GM19463 (cell line): ENCODE data around the gene ITSN1.
"Not testable (repeated sequence)": the region's sequence is repeated elsewhere in the genome, so short reads cannot be mapped to it uniquely, and the experiment has no call there.

Experiments
- ATAC-seq: cut with Tn5 transposase; IDR thresholded peaks from one replicate; pipeline ENCODE4 v1.9.1; 2021; ENCODE audit warnings: mild to moderate bottlenecking, moderate library complexity; ENCODE audit not compliant: unreplicated experiment

The ITSN1 gene

GRCh38 chr21:33642027-33642895 lies at the start of gene ITSN1:
TSS of gene ITSN1 (plus strand) at chr21:33642501. CDS start at chr21:33718829, 76,328 bp downstream.
- peak; percentile 81 for ATAC-seq

DNA sequence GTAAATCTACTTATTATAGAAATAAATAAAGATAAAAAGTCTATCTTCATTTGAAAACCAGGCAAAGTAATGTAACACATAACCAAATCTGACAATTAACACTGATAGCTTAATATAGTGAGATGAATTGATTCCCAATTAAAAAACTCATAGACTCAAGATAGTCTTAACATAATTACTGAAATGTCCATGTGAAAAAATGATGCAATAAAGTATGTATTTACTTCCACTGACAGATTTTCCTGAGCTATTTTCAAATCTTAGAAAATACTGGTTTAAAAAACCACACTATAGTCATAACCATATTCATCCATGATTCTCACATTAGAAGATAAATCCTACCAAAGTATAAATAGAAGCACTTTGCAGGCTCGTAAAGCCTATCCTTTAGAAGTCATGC lies 44.2 kb upstream of the ITSN1 start:
- ATAC-seq, result no peak

GRCh38 chr21:33608559-33608958 lies 33.7 kb upstream of the ITSN1 start:
- ATAC-seq, result no peak

GRCh38 chr21:33611006-33611744 lies 31.1 kb upstream of the ITSN1 start:
- no peak for ATAC-seq

DNA sequence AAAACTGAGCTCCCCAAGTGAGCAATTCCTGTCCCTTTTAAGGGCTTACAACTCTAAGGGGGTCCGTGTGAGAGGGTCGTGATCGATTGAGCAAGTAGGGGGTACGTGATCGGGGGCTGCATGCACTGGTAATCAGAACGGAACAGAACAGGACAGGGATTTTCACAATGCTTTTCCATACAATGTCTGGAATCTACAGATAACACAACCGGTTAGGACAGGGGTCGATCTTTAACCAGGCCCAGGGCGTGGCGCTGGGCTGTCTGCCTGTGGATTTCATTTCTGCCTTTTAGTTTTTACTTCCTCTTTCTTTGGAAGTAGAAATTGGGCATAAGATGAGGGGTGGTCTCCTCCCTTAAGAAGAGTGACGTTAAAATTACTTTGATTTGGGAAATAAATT lies 24.7 kb upstream of the ITSN1 start:
- ATAC-seq, result not testable (repeated sequence)

DNA sequence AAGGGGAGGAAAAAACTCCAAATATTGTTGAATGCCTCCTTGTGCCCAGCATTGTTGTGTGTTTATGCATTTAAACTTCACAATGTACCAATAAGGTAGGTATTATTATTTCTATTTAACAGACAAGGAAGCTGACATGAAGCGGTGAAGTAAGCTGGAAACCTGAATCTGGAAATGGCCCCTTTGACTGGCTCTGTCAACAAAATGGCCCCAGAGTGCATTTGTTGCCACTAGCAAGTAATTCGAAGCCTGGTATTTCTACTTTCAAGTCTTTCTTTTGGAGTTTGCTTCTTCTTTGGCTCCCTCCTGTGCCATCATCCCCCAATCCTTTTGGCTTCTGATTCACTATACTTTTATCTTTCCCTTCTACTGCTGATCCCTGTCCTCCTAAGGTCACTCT lies 23.9 kb upstream of the ITSN1 start:
- ATAC-seq, result no peak

DNA sequence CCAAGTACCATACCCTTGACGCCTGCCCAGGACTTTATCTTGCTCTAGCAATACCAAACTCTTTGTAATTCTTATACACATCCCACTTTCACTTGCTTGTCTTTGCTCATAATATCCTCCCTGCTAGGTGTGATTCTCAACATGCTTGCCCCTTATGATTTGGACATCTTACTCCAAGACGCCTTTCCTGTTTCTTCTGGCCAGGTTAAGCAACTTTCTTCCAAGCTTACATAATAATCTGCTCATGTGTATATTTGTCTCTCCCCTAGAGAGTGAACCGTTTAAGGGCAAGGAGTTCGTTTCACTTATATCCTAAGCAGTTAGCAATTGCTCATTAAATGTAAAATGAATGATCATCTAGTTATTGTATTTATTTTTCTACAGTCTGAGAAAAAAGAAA lies 22.6 kb upstream of the ITSN1 start:
- no peak for ATAC-seq

- ATAC-seq, result no peak
These were observed 20.0 kb upstream of the ITSN1 start for GRCh38 chr21:33622253-33622652.

DNA sequence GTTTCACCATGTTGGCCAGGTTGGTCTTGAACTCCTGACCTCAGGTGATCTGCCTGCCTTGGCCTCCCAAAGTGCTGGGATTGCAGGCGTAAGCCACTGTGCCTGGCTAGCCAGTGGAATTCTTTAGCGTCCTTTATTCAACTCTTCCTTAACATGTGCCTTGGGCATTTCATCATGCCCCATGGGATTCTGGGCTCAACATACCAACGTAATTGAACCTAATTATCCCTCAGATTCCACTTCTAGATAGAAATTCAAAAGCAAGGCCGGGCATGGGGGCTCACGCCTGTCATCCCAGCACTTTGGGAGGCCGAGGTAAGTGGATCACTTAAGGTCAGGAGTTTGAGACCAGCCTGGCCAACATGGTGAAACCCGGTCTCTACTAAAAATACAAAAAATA lies 16.1 kb upstream of the ITSN1 start:
- not testable (repeated sequence) for ATAC-seq

DNA sequence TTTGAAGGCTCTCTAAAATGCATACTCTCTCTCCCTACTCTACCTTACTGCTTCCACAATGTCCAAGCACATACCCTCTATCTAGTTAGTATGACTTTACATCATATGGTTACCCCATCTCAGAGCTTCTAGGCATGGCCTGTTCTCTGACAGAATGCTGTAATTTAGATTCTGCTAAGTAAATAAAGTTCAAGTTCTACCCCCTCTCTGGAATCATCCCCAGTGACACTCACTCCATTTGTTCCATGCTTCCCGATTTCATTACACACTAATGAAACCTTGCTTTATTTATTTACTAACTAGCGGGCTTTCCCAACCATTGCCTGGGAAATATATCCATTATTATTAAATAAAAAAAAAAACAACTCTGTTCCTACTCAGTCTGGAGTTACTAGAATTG lies 8.0 kb upstream of the ITSN1 start:
- ATAC-seq, result no peak

GRCh38 chr21:33640697-33641351 lies 1.5 kb upstream of the ITSN1 start:
- ATAC-seq, result no peak

GRCh38 chr21:33641352-33642026 lies 812 bp upstream of the ITSN1 start, which contains the start of gene CRYZL1:
TSS of gene CRYZL1 (minus strand) at chr21:33641741. CDS start at chr21:33631551, 10,190 bp downstream.
- ATAC-seq, result peak; percentile 84

DNA sequence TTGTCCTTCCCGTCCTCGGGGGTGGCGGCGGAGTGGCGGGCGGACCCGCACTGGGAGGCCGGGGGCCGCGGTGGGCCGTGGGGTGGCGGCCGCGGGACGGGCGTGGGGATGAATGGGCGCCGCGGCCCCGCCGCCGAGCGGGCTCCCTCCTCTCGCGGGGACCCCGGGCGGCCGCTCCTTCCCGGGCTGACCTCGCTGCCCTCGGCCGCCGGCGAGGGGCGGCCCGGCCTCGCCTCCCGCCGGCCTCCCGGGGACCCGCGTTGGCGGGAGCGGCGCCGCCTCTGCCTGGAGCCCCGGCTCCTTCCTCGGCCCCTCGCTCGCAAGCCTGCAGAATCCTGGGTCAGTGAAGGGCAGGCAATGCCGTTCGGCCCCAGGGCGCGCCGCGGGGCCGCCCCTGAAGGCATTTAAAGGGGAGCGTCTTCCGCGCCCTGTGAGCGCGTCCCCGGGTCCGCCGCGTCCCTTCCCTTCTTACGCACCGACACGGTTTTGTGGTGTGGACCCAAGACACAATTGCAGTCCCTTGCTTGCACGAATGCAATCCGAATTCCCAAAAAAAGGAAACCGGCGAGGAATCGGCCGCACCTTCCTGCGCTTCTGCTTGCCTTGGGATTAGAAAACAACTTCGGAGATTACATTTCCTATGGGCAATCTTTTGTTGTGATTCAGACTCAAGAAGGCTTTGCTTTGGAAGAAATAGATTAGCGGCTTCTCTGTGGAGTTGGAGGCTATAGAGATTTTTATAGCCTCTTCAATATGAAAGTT lies 776 bp downstream of the ITSN1 start:
- no peak for ATAC-seq

DNA sequence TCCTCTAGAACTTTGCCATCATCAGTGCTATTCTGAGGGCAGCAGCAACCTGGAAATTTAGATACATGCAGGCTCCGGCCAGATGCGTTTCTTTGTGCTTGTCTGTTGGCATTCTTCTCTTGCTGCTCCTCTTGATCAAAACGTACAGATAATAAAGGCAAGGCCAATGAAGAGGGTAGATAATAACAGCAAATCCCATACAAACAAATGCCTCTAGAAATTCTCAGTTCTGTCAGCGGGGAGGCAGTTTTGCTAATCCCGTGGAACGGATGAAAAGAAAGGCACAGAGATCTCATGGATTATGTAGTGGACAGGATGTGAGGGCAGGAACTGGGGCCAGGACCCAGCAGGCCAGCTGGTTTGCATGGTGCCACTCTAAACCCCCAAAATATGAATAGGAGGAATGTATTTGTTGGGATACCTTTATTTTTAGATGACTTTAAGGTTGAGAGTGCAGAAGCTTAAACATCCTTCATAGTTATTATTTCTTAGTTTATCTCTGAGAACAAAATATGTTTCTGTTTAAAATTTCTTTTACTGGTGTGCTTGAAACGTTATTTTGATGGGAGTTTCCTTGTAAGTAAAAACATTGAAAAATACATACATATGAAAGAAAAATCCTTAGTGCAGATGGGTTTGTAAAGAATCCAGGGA lies 1.5 kb downstream of the ITSN1 start:
- no peak for ATAC-seq

DNA sequence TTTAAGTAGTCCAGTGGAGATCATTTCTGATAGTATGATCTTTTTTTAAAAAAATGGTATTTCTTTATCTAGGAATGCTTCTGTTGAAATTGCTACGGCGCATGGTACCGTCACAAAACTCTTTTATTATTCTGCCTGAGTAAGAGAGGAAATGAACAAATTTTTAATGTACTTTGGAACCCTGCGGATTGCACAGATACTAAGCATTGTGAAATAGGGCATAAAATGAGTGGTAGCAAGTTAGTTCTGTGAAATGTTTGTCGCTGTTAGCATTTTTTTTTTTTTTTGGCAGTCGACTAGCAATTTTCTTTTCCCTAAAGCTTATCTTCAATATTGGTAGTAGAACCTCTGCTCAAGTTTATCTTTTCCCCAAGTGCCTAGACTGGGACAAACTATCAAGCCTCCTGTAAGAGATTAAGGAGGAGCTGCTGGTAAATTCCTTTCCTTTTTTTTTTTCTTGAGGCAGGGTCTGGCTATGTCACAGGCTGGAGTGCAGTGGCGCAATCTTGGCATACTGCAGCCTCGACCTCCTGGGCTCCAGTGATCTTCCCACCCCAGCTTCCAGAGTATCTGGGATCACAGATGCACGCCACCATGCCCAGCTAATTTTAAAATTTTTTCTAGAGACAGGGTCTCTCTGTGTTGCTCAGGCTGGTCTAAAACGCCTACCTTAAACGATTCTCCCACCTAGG lies 2.2 kb downstream of the ITSN1 start:
- no peak for ATAC-seq

GRCh38 chr21:33645730-33646129 lies 3.4 kb downstream of the ITSN1 start:
- ATAC-seq, result no peak

GRCh38 chr21:33647587-33647986 lies 5.3 kb downstream of the ITSN1 start:
- no peak for ATAC-seq

- ATAC-seq, result no peak
These were observed 6.3 kb downstream of the ITSN1 start for GRCh38 chr21:33648555-33648954.

GRCh38 chr21:33650230-33650629 lies 7.9 kb downstream of the ITSN1 start:
- no peak for ATAC-seq
